Left renal cortex interstitium (tissue), 4 donors: Measurements from ENCODE around the gene TGIF1. TPM values are rescaled to one million over a fixed set of nuclear protein-coding genes. Genes with fewer than 3 reads are reported as not detected.
"Not testable (repeated sequence)": the region's sequence is repeated elsewhere in the genome, so short reads cannot be mapped to it uniquely, and the experiment has no call there.

Source experiments
- DNase-seq, 4 donors: peaks; one replicate each; pipeline ENCODE4 v3.0.0-alpha.2; 2013; ENCODE audit warnings: low read depth in 4 of 4, low spot score in 2 of 4, missing footprints in 1 of 4
- polyA plus RNA-seq, 4 donors: library from polyadenylated mRNA; unstranded; fragments of 120-200 nt; gene quantifications; one replicate each; pipeline ENCODE4 v1.2.1, GENCODE V29; 2013; ENCODE audit not compliant: insufficient read length in 4 of 4

TGIF1 gene
- polyA plus RNA-seq: 10 to 100 TPM; 78.4 to 92.4 (median 84.5) TPM

- DNase-seq: no peak
These were observed at the start of gene TGIF1 for GRCh38 chr18:3450012-3450798. TGIF1 (plus strand) TSS chr18:3450172; CDS start chr18:3450490, 318 bp downstream.

GRCh38 chr18:3400567-3401296 is 49.2 kb upstream of the TGIF1 start:
- DNase-seq: no peak

- DNase-seq: no peak
These were observed 48.0 kb upstream of the TGIF1 start for GRCh38 chr18:3401669-3402620.

- no peak for DNase-seq
These were observed 47.0 kb upstream of the TGIF1 start for GRCh38 chr18:3402982-3403451.

- DNase-seq: no peak
These were observed 44.3 kb upstream of the TGIF1 start for GRCh38 chr18:3405713-3406112.

GRCh38 chr18:3408107-3408506 is 41.9 kb upstream of the TGIF1 start:
- DNase-seq: no peak

- DNase-seq: no peak
These were observed 40.2 kb upstream of the TGIF1 start for GRCh38 chr18:3409811-3410210.

GRCh38 chr18:3410273-3410672 is 39.7 kb upstream of the TGIF1 start:
- no peak for DNase-seq

- not testable (repeated sequence) for DNase-seq
These were observed 39.1 kb upstream of the TGIF1 start for GRCh38 chr18:3410876-3411275.

- no peak for DNase-seq
These were observed 38.6 kb upstream of the TGIF1 start for GRCh38 chr18:3411327-3411726.

GRCh38 chr18:3411854-3412268 is 38.1 kb upstream of the TGIF1 start:
- no peak for DNase-seq

- DNase-seq: not testable (repeated sequence)
These were observed 37.4 kb upstream of the TGIF1 start for GRCh38 chr18:3412528-3412927.

GRCh38 chr18:3415110-3415509 is 34.9 kb upstream of the TGIF1 start:
- DNase-seq: no peak

- no peak for DNase-seq
These were observed 31.9 kb upstream of the TGIF1 start for GRCh38 chr18:3418083-3418482.

GRCh38 chr18:3420919-3421279 is 29.1 kb upstream of the TGIF1 start:
- DNase-seq: no peak

GRCh38 chr18:3422905-3423304 is 27.1 kb upstream of the TGIF1 start:
- DNase-seq: no peak

- no peak for DNase-seq
These were observed 25.6 kb upstream of the TGIF1 start for GRCh38 chr18:3424280-3424890.

- no peak for DNase-seq
These were observed 24.9 kb upstream of the TGIF1 start for GRCh38 chr18:3425030-3425429.

GRCh38 chr18:3425446-3425845 is 24.5 kb upstream of the TGIF1 start:
- no peak for DNase-seq

GRCh38 chr18:3426074-3426473 is 23.9 kb upstream of the TGIF1 start:
- DNase-seq: no peak
